Astrocyte (in vitro differentiated cells and primary cell): ENCODE results near the gene CAPSL. TPM values are rescaled to one million over a fixed set of nuclear protein-coding genes. Genes with fewer than 3 reads are reported as not detected.

Source experiments
- DNase-seq: peaks from one replicate; pipeline ENCODE4 v3.0.0-alpha.2; 2010; ENCODE audit warnings: low read depth
- FAIRE-seq: peaks from 2 replicates; lab custom pipeline; 2011; peaks lifted over from hg19 to GRCh38; lab: Jason Lieb, UNC
- H2AFZ ChIP-seq: 2 replicates; pipeline ENCODE4 v1.6.0; 2012; ENCODE audit warnings: low read depth, low read length, inconsistent platforms
- H3K27ac ChIP-seq: 2 replicates; pipeline ENCODE4 v1.5.1; 2011; ENCODE audit warnings: low read depth, low read length, inconsistent platforms
- H3K27me3 ChIP-seq: 2 replicates; pipeline ENCODE4 v1.6.0; 2011; ENCODE audit warnings: low read length, inconsistent platforms; ENCODE audit not compliant: insufficient read depth
- H3K36me3 ChIP-seq: 2 replicates; pipeline ENCODE4 v1.5.1; 2011; ENCODE audit warnings: low read length, inconsistent platforms; ENCODE audit not compliant: insufficient read depth
- H3K4me1 ChIP-seq: 2 replicates; pipeline ENCODE4 v1.5.1; 2011; ENCODE audit warnings: low read length, inconsistent platforms; ENCODE audit not compliant: insufficient read depth
- H3K4me2 ChIP-seq: 2 replicates; pipeline ENCODE4 v1.6.0; 2012; ENCODE audit warnings: low read length, inconsistent platforms
- H3K4me3 ChIP-seq: 2 replicates; pipeline ENCODE4 v1.5.1; 2011; ENCODE audit warnings: low read depth, mild to moderate bottlenecking, low read length, inconsistent platforms; ENCODE audit not compliant: insufficient read depth
- H3K79me2 ChIP-seq: 2 replicates; pipeline ENCODE4 v1.6.0; 2012; ENCODE audit warnings: mild to moderate bottlenecking, low read length, inconsistent platforms; ENCODE audit not compliant: insufficient read depth
- H3K9ac ChIP-seq: 2 replicates; pipeline ENCODE4 v1.6.0; 2012; ENCODE audit warnings: mild to moderate bottlenecking, low read length, inconsistent platforms
- H3K9me3 ChIP-seq: 2 replicates; pipeline ENCODE4 v1.5.1; 2012; ENCODE audit warnings: low read depth, mild to moderate bottlenecking, low read length, inconsistent platforms; ENCODE audit not compliant: insufficient read depth
- H4K20me1 ChIP-seq: 2 replicates; pipeline ENCODE4 v1.6.0; 2012; ENCODE audit warnings: low read length, inconsistent platforms; ENCODE audit not compliant: insufficient read depth
- H3K27ac Mint-ChIP-seq: one replicate; pipeline ENCODE4 v1.8.0; 2021; ENCODE audit warnings: mild to moderate bottlenecking, mixed read lengths; ENCODE audit not compliant: unreplicated experiment
- H3K27me3 Mint-ChIP-seq: one replicate; pipeline ENCODE4 v1.8.0; 2021; ENCODE audit warnings: low read depth, mixed read lengths; ENCODE audit not compliant: unreplicated experiment
- H3K36me3 Mint-ChIP-seq: one replicate; pipeline ENCODE4 v1.8.0; 2021; ENCODE audit warnings: low read depth, mixed read lengths; ENCODE audit not compliant: unreplicated experiment
- H3K4me1 Mint-ChIP-seq: one replicate; pipeline ENCODE4 v1.8.0; 2021; ENCODE audit warnings: low read depth, mixed read lengths; ENCODE audit not compliant: unreplicated experiment
- H3K4me3 Mint-ChIP-seq: one replicate; pipeline ENCODE4 v1.8.0; 2021; ENCODE audit warnings: mild to moderate bottlenecking, moderate library complexity, mixed read lengths; ENCODE audit not compliant: unreplicated experiment
- H3K9me3 Mint-ChIP-seq: one replicate; pipeline ENCODE4 v1.8.0; 2021; ENCODE audit warnings: mild to moderate bottlenecking, mixed read lengths; ENCODE audit not compliant: unreplicated experiment
- CTCF ChIP-seq: IDR thresholded peaks from 2 replicates; pipeline ENCODE4 v1.5.1; 2011; ENCODE audit warnings: low read depth, mild to moderate bottlenecking, inconsistent platforms, low read length, moderate library complexity; ENCODE audit not compliant: insufficient read depth
- EZH2 ChIP-seq: IDR thresholded peaks from 2 replicates; pipeline ENCODE4 v1.6.1; 2012; ENCODE audit warnings: mild to moderate bottlenecking, low read length, inconsistent platforms; ENCODE audit not compliant: insufficient read depth
- total RNA-seq: library from RNA; stranded (reverse); gene quantifications from 2 replicates; pipeline ENCODE4 v1.2.1, GENCODE V29; 2021

The CAPSL gene
- total RNA-seq, 1 donor from 2014 or later: not detected

DNA sequence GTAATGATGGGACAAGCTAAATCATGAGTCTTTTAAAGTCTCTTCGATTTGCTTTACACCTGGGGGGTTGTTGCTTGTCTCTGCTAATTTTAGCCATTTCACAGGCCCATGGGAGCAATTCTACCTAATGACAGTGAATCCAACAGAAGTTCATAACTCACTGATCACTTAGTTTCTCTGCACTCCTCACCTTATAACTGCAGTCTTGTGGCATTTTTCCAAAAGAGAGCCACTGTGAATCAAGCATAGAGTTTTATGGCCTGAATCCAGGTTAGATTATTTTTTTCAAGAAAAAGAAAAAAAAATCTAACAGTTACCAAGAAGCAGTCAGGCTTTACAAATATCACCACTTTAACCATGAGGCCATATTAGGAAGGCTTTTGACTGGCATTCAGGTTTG, 83.2 kb downstream of the CAPSL start:
- H3K27ac Mint-ChIP-seq: no peak overlapping the region
- Histone ChIP-seq H3K9me3 (no peaks in the 10 kb centered on the region), H3K36me3 (no peaks in the 10 kb centered on the region), H2AFZ (no peak overlapping the region), H3K27me3 (no peaks in the 10 kb centered on the region), H3K4me1 (peaks cover 32% of the 10 kb centered on the region), H3K27ac (no peak overlapping the region), H3K79me2 (no peaks in the 10 kb centered on the region), H4K20me1 (no peaks in the 10 kb centered on the region), H3K4me3 (no peak overlapping the region), H3K4me2 (no peak overlapping the region), H3K9ac (no peak overlapping the region)
- H3K9me3 Mint-ChIP-seq: no peaks in the 10 kb centered on the region
- no peak overlapping the region for H3K4me3 Mint-ChIP-seq
- H3K36me3 Mint-ChIP-seq: no peaks in the 10 kb centered on the region
- no peak for TF ChIP-seq EZH2
- TF ChIP-seq CTCF: no peak
- DNase-seq: no peak
- peaks cover 28% of the 10 kb centered on the region for H3K4me1 Mint-ChIP-seq
- H3K27me3 Mint-ChIP-seq: no peaks in the 10 kb centered on the region
- no peak for FAIRE-seq

Other genes with a start within 250 kb of the CAPSL start
- gene IL7R, start 81.7 kb downstream of the CAPSL start, total RNA-seq: 5.6 and 10.8 TPM in 2 replicates
- 0.14 TPM in 1 of 2 replicates, not detected in the other for gene UGT3A1, start 52.8 kb upstream of the CAPSL start, total RNA-seq
- 0.43 and 0.86 TPM in 2 replicates for gene UGT3A2, start 128.3 kb upstream of the CAPSL start, total RNA-seq
- 6.4 and 9.0 TPM in 2 replicates for gene LMBRD2, start 213.3 kb upstream of the CAPSL start, total RNA-seq
- gene SKP2, start 213.5 kb upstream of the CAPSL start, total RNA-seq: 22.9 and 31.4 TPM in 2 replicates